GM23338 (cell line): Measurements from ENCODE around the gene XPR1. TPM values are rescaled to one million over a fixed set of nuclear protein-coding genes. Genes with fewer than 3 reads are reported as not detected.

Source experiments
- ATAC-seq: fragments of 200-7000 bp; cut with Tn5 transposase; 3 replicates; pipeline ENCODE4 v1.9.1; 2020
- DNase-seq: peaks from one replicate; pipeline ENCODE4 v3.0.0-alpha.2; 2015; ENCODE audit warnings: low spot score
- H2AFZ ChIP-seq: fragments of 200-600 bp; sonication (generic); 2 replicates; pipeline ENCODE4 v1.8.0; 2016; ENCODE audit warnings: antibody characterized with exemption, mild to moderate bottlenecking, moderate library complexity
- H3F3A ChIP-seq: fragments of 200-600 bp; sonication (generic); replicated peaks from 2 replicates; pipeline ENCODE4 v1.8.0; 2017; ENCODE audit warnings: antibody characterized with exemption, mixed run types, low read depth
- H3K27ac ChIP-seq: fragments of 200-600 bp; sonication (generic); 2 replicates; pipeline ENCODE4 v1.6.1; 2016; ENCODE audit warnings: low read depth
- H3K27me3 ChIP-seq: fragments of 200-600 bp; sonication (generic); 2 replicates; pipeline ENCODE4 v1.8.0; 2016; ENCODE audit warnings: mild to moderate bottlenecking, mixed run types, moderate library complexity; ENCODE audit not compliant: insufficient read depth
- H3K36me3 ChIP-seq: fragments of 200-600 bp; sonication (generic); 2 replicates; pipeline ENCODE4 v1.8.0; 2016; ENCODE audit warnings: mild to moderate bottlenecking; ENCODE audit not compliant: insufficient read depth
- H3K4me1 ChIP-seq: fragments of 200-600 bp; sonication (generic); 2 replicates; pipeline ENCODE4 v1.8.0; 2016; ENCODE audit warnings: mild to moderate bottlenecking, moderate library complexity; ENCODE audit not compliant: insufficient read depth
- H3K4me2 ChIP-seq: fragments of 200-600 bp; sonication (generic); 2 replicates; pipeline ENCODE4 v1.7.1; 2017; ENCODE audit warnings: mixed run types
- H3K4me3 ChIP-seq: fragments of 200-600 bp; sonication (generic); 2 replicates; pipeline ENCODE4 v1.6.1; 2016; ENCODE audit warnings: mixed run types
- H3K79me2 ChIP-seq: fragments of 200-600 bp; sonication (generic); replicated peaks from 2 replicates; pipeline ENCODE4 v1.8.0; 2017; ENCODE audit warnings: mild to moderate bottlenecking; ENCODE audit not compliant: insufficient read depth
- H3K9me2 ChIP-seq: fragments of 200-600 bp; sonication (generic); 2 replicates; pipeline ENCODE4 v1.8.0; 2017; ENCODE audit not compliant: insufficient read depth
- H4K20me1 ChIP-seq: fragments of 200-600 bp; sonication (generic); replicated peaks from 2 replicates; pipeline ENCODE4 v1.8.0; 2017; ENCODE audit warnings: mild to moderate bottlenecking; ENCODE audit not compliant: insufficient read depth
- H3K27ac Mint-ChIP-seq: 2 replicates; pipeline ENCODE4 v1.8.0; 2020; ENCODE audit warnings: inconsistent platforms, mild to moderate bottlenecking, moderate library complexity, mixed read lengths
- H3K27me3 Mint-ChIP-seq: 3 replicates; pipeline ENCODE4 v1.8.0; 2022; ENCODE audit warnings: low read depth, mild to moderate bottlenecking, moderate library complexity, mixed read lengths, inconsistent platforms; ENCODE audit not compliant: insufficient read depth, poor library complexity
- H3K36me3 Mint-ChIP-seq: 3 replicates; pipeline ENCODE4 v1.8.0; 2021; ENCODE audit warnings: low read depth, mild to moderate bottlenecking, inconsistent platforms, moderate library complexity, mixed read lengths
- H3K4me1 Mint-ChIP-seq: 3 replicates; pipeline ENCODE4 v1.8.0; 2020; ENCODE audit warnings: mild to moderate bottlenecking, inconsistent platforms, mixed read lengths
- H3K4me3 Mint-ChIP-seq: 3 replicates; pipeline ENCODE4 v1.8.0; 2021; ENCODE audit warnings: moderate library complexity, mild to moderate bottlenecking, inconsistent platforms, mixed read lengths
- H3K9me3 Mint-ChIP-seq: 3 replicates; pipeline ENCODE4 v1.8.0; 2020; ENCODE audit warnings: moderate library complexity, mild to moderate bottlenecking, inconsistent platforms, mixed read lengths
- CREB1 ChIP-seq: fragments of 250-450 bp; sonication (Bioruptor Pico); IDR thresholded peaks from 2 replicates; pipeline ENCODE4 v1.5.0; 2020; ENCODE audit warnings: low read depth, mild to moderate bottlenecking, moderate library complexity
- EZH2 ChIP-seq: fragments of 200-600 bp; sonication (generic); IDR thresholded peaks from one replicate; pipeline ENCODE4 v1.8.0; 2017; ENCODE audit warnings: antibody characterized with exemption, mild to moderate bottlenecking, low read depth; ENCODE audit not compliant: unreplicated experiment
- EZH2phosphoT487 ChIP-seq: fragments of 200-600 bp; sonication (generic); IDR thresholded peaks from one replicate; pipeline ENCODE4 v1.8.1; 2018; ENCODE audit warnings: antibody characterized with exemption; ENCODE audit not compliant: unreplicated experiment
- JUNB ChIP-seq: IDR thresholded peaks from one replicate; pipeline ENCODE4 v1.6.1; 2016; ENCODE audit warnings: antibody characterized with exemption; ENCODE audit not compliant: unreplicated experiment
- NANOG ChIP-seq: IDR thresholded peaks from 2 replicates; pipeline ENCODE4 v1.6.1; 2016; ENCODE audit warnings: antibody characterized with exemption, borderline replicate concordance
- POLR2AphosphoS5 ChIP-seq: IDR thresholded peaks from 2 replicates; pipeline ENCODE4 v1.6.1; 2016; ENCODE audit warnings: antibody characterized with exemption, low read depth
- STAT1 ChIP-seq: IDR thresholded peaks from one replicate; pipeline ENCODE4 v1.6.1; 2016; ENCODE audit warnings: antibody characterized with exemption; ENCODE audit not compliant: unreplicated experiment
- ZNF114 ChIP-seq: fragments of 250-450 bp; sonication (Bioruptor Pico); IDR thresholded peaks from 2 replicates; pipeline ENCODE4 v1.5.0; 2020; ENCODE audit warnings: mild to moderate bottlenecking, moderate library complexity
- polyA plus RNA-seq: library from polyadenylated mRNA; unstranded; fragments of >200 nt; fragmentation: Nextera tagmentation; extraction: Ambion mirVana; gene quantifications from 2 replicates; pipeline ENCODE4 v1.2.1, GENCODE V29; 2016
- total RNA-seq: library from RNA; depleted of rRNA; stranded (reverse); fragments of >200 nt; shearing (Covaris generic); gene quantifications from 2 replicates; pipeline ENCODE4 v1.2.3, GENCODE V29; 2014
- TF ChIP-seq, protein P1 (sequence below): IDR thresholded peaks from 2 replicates; pipeline ENCODE4 v1.6.1; 2016; ENCODE audit warnings: antibody characterized with exemption

Gene XPR1
- total and polyA plus RNA-seq, 2 experiments from 2014 or later, result 9.3 to 38.1 TPM

DNA sequence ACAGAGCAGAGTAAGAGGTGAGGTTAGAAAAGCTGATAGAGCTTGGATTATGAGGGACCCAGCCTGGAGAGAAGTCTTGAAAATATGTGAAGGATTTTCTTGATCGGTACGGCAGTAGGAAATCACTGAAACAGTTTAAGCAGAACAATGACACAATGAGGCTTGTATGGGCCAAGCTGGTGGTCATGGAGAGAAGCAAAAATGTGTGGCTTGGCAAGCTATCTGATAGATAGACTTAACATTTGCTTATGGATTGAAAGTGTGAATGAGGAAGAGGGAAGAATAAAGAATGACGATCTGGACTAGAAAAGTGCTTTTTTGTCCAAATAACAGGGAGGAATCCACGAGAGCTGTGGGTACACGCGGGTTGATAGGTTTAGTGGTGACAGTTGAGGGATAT is 15.4 kb upstream of the XPR1 start:
- Histone ChIP-seq H3K4me3 (no peak overlapping the region), H3K4me1 (no peaks in the 10 kb centered on the region), H2AFZ (peak overlapping the region; percentile 78; the same call in 1 of the 2 replicates), H3K36me3 (no peaks in the 10 kb centered on the region), H3K4me2 (no peak overlapping the region), H3K79me2 (no peaks in the 10 kb centered on the region), H3K27ac (no peak overlapping the region), H3F3A (no peaks in the 10 kb centered on the region), H3K27me3 (no peaks in the 10 kb centered on the region), H4K20me1 (no peaks in the 10 kb centered on the region), H3K9me2 (no peaks in the 10 kb centered on the region)
- DNase-seq (no peak), ATAC-seq (no peak)
- Mint-ChIP-seq H3K36me3 (no peaks in the 10 kb centered on the region), H3K9me3 (no peaks in the 10 kb centered on the region), H3K4me3 (no peak overlapping the region), H3K4me1 (peaks cover under 1% of the 10 kb centered on the region; the same call in 2 of the 3 replicates), H3K27ac (no peak overlapping the region), H3K27me3 (no peaks in the 10 kb centered on the region)
- TF ChIP-seq EZH2phosphoT487 (no peak), ZNF114 (CRISPR knock-in tag) (no peak)

DNA sequence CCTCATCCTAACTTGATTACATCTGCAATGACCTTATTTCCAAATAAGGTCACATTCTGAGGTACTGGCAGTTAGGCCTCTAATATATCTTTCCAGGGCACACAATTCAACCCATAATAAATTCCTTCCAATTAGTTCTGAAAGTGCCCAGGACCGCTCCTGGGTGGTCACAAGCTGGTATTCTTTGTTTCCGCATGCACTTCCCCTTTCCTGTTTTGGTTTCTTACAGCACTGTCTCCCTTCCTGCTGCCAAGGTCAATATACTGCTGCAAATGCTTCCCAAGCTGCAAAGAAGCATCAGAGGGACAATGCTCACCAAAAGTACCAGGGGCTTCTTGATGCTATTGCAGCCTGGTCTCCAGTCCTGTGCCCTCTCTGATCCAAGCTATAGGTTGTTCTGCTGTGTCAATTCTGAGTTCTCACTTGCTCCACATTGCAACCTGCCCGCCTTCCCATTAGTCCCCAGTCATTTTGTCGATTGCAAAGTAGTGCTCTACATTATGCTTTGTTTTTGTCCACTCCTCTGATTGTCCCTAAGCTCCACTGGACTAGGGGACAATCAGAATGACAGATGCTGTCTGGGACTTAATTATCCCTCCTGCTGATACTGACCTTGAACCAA is 13.9 kb upstream of the XPR1 start:
- TF ChIP-seq EZH2phosphoT487 (no peak), EZH2 (no peak), STAT1 (no peak), JUNB (no peak), NANOG (no peak), CREB1 (no peak), POLR2AphosphoS5 (no peak)
- TF ChIP-seq, protein P1, sequence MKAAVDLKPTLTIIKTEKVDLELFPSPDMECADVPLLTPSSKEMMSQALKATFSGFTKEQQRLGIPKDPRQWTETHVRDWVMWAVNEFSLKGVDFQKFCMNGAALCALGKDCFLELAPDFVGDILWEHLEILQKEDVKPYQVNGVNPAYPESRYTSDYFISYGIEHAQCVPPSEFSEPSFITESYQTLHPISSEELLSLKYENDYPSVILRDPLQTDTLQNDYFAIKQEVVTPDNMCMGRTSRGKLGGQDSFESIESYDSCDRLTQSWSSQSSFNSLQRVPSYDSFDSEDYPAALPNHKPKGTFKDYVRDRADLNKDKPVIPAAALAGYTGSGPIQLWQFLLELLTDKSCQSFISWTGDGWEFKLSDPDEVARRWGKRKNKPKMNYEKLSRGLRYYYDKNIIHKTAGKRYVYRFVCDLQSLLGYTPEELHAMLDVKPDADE, result no peak
- H3K27me3 Mint-ChIP-seq, result no peaks in the 10 kb centered on the region
- H3K36me3 ChIP-seq, result no peaks in the 10 kb centered on the region
- no peak overlapping the region for H3K27ac Mint-ChIP-seq
- no peaks in the 10 kb centered on the region for H3K9me2 ChIP-seq
- H3K4me1 ChIP-seq, result no peaks in the 10 kb centered on the region
- H3K4me1 Mint-ChIP-seq, result no peaks in the 10 kb centered on the region
- H3K27ac ChIP-seq, result no peak overlapping the region
- H3K4me2 ChIP-seq, result no peak overlapping the region
- no peaks in the 10 kb centered on the region for H3K27me3 ChIP-seq
- H3K36me3 Mint-ChIP-seq, result no peaks in the 10 kb centered on the region
- peak overlapping the region; percentile 78; the same call in 1 of the 2 replicates for H2AFZ ChIP-seq
- no peaks in the 10 kb centered on the region for H3K79me2 ChIP-seq
- H4K20me1 ChIP-seq, result no peaks in the 10 kb centered on the region
- DNase-seq (no peak), ATAC-seq (no peak)
- no peak overlapping the region for H3K4me3 Mint-ChIP-seq
- no peaks in the 10 kb centered on the region for H3F3A ChIP-seq
- H3K9me3 Mint-ChIP-seq, result no peaks in the 10 kb centered on the region
- no peak overlapping the region for H3K4me3 ChIP-seq

DNA sequence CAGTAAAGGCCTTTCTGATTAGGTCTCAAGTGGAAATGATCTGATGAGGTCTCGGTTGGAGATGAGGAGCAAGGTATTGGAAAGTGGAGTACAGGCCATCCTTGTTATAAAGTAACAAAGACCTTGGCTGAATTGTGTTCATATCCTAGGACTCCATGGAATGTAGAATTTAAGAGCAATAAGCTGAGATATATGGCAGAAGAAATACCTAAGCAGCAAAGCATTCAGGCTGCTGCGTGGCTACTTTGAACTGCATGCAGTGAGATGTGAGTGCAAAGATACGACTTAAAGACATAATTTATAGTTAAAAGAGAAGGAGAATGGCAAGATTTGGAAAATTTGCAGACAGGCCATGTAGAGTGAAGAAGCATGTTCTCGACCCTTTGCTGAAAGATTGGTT is 11.2 kb upstream of the XPR1 start:
- H3K4me1 Mint-ChIP-seq, result peaks cover 3% of the 10 kb centered on the region; the same call in 2 of the 3 replicates
- 0 out of 2 replicates have a peak overlapping the region, but pooled peaks have one; percentile 64 for H2AFZ ChIP-seq
- H3K27me3 Mint-ChIP-seq, result peaks cover 3% of the 10 kb centered on the region
- no peaks in the 10 kb centered on the region for H3K79me2 ChIP-seq
- H3K4me2 ChIP-seq, result no peak overlapping the region
- no peaks in the 10 kb centered on the region for H3F3A ChIP-seq
- no peak for TF ChIP-seq POLR2AphosphoS5
- H3K4me1 ChIP-seq, result no peaks in the 10 kb centered on the region
- no peaks in the 10 kb centered on the region for H3K9me3 Mint-ChIP-seq
- no peaks in the 10 kb centered on the region for H3K36me3 ChIP-seq
- H3K36me3 Mint-ChIP-seq, result no peaks in the 10 kb centered on the region
- ATAC-seq, result no peak
- no peak overlapping the region for H3K27ac Mint-ChIP-seq
- no peaks in the 10 kb centered on the region for H3K27me3 ChIP-seq
- H4K20me1 ChIP-seq, result no peaks in the 10 kb centered on the region
- no peak overlapping the region for H3K4me3 ChIP-seq
- H3K9me2 ChIP-seq, result no peaks in the 10 kb centered on the region
- no peak for DNase-seq
- H3K27ac ChIP-seq, result no peak overlapping the region
- H3K4me3 Mint-ChIP-seq, result no peak overlapping the region
